GM18498 (cell line): Measurements from ENCODE around the gene CDC14A.
"Not testable (repeated sequence)": the region's sequence is repeated elsewhere in the genome, so short reads cannot be mapped to it uniquely, and the experiment has no call there.

ENCODE experiments used
- ATAC-seq: cut with Tn5 transposase; IDR thresholded peaks from one replicate; pipeline ENCODE4 v1.9.1; 2021; ENCODE audit warnings: mild to moderate bottlenecking, moderate library complexity; ENCODE audit not compliant: unreplicated experiment

The CDC14A gene

DNA sequence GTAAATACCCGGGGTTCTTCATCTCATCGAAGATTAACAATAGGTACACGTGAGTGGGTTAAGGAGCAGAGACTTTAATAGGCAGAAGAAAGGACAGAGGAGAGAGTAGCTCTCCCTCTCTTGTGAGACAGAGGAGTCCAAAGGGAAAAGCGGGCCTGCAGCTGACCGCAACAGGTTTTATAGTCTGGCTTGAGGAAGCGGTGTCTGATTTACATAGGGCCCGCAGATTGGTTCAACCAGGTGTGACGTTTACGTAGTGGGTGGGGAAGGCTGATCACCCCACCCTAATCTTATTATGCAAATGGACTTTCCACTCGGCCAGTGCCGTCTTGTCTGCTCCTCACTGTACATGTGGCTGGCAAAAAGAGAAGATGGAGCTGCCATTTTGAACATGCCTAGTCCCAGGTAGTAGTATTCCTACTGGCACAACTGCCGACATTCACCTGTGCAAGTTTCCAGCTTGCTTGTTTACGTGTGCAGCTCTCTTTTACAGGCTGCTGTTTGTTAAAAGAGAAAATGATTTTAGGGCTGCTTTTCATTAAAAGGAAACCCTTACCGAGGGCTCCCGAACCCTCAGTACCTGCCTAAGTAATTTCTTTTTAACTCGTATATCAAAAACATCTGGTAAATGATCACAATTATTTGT is 10.6 kb downstream of the CDC14A start:
- ATAC-seq = no peak

DNA sequence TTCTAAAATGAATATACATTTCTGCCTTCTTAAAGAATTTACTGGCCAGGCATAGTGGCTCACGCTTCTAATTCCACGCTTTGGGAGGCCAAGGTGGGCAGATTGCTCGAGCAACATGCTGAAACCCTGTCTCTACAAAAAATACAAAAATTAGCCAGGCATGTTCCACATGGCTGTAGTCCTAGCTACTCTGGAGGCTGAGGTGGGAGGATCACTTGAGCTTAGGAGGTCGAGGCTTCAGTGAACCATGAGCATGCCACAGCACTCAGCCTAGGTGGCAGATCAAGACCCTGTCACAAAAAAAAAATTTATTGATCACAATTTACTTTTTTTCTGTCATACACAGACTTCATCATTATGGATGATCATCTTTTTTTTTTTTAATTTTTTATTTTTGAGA is 11.5 kb downstream of the CDC14A start:
- ATAC-seq = no peak

GRCh38 chr1:100364697-100365096 is 12.4 kb downstream of the CDC14A start:
- ATAC-seq = no peak

GRCh38 chr1:100366209-100366525 is 13.9 kb downstream of the CDC14A start:
- ATAC-seq = no peak

DNA sequence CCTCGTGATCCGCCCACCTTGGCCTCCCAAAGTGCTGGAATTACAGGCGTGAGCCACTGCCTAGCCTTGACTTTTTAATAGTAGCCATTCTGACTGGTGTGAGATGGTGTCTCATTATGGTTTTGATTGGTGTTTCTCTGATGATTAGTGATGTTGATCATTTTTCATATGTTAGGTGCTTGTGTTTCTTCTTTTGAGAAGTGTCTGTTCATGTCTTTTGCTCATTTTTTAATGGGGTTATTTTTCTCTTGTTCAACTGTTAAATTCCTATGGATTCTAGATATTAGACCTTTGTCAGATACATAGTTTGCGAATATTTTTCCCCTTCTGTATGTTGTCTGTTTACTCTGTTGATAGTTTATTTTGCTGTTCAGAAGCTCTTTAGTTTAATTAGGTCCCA is 17.0 kb downstream of the CDC14A start:
- ATAC-seq = not testable (repeated sequence)

DNA sequence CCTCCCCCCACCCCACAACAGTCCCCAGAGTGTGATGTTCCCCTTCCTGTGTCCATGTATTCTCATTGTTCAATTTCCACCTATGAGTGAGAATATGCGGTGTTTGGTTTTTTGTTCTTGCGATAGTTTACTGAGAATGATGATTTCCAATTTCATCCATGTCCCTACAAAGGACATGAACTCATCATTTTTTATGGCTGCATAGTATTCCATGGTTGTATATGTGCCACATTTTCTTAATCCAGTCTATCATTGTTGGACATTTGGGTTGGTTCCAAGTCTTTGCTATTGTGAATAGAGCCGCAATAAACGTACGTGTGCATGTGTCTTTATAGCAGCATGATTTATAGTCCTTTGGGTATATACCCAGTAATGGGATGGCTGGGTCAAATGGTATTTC is 21.6 kb downstream of the CDC14A start:
- not testable (repeated sequence) for ATAC-seq

GRCh38 chr1:100376890-100377289 is 24.6 kb downstream of the CDC14A start:
- ATAC-seq = not testable (repeated sequence)

- ATAC-seq = peak; percentile 95
These were observed 25.5 kb downstream of the CDC14A start for GRCh38 chr1:100377590-100378361.

DNA sequence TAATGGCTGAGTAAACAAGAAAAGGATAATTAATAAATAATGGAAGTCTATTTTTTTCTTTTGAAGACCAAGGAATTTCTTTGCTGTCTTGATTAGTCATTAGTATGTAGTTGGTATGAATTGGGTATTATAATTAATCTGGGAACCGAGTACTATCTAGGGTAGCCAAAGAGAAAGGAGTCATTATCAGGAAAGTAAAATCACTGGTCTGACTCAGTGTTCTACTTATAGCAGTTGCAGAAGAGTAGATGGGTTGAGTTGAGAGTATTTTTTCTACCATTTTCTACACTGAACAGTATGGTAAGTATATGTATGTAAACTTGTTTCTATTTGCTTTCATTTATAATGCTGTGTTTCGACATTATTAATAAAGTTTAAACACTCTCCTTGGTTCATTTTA is 26.6 kb downstream of the CDC14A start:
- ATAC-seq = no peak

- ATAC-seq = no peak
These were observed 28.3 kb downstream of the CDC14A start for GRCh38 chr1:100380635-100381034.

GRCh38 chr1:100382657-100383056 is 30.4 kb downstream of the CDC14A start:
- ATAC-seq = no peak

GRCh38 chr1:100383743-100384405 is 31.6 kb downstream of the CDC14A start:
- no peak for ATAC-seq

GRCh38 chr1:100387209-100387608 is 34.9 kb downstream of the CDC14A start:
- no peak for ATAC-seq

DNA sequence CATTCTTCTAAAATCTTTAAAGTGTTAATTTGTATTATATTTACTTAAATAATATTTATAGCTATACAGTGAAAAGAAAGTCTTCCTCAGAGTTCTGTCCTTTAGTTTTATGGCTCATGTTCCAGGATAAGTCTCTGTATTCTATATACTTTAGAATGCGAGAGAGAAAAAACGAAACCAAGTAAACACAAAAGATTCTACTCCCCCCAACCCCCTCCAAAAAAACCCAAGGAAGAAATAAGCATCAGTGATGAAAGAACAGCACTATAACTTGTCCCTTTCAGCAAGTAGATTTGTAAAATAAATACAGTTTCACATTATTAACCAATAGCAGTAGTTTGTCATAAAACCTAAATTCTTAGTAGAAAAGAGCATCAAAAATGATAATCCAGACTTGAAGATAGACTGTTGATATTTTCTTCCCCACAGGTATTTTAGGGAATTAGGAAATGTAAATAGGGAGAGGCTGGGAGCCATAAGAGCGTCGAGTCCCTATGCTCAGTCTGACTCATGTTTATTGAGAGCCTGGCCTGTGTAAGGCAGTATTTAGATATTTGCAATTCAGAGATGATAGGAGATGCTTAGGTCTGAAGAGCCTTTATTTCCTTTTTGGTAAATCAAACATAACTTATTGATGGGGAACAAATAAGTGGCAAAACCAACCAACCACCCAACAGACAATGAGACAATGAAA is 35.5 kb downstream of the CDC14A start:
- ATAC-seq = no peak

GRCh38 chr1:100390531-100390930 is 38.2 kb downstream of the CDC14A start:
- ATAC-seq = no peak

- no peak for ATAC-seq
These were observed 39.4 kb downstream of the CDC14A start for GRCh38 chr1:100391675-100392074.

- no peak for ATAC-seq
These were observed 40.5 kb downstream of the CDC14A start for GRCh38 chr1:100392756-100393155.

GRCh38 chr1:100394285-100394684 is 42.0 kb downstream of the CDC14A start:
- ATAC-seq = no peak

DNA sequence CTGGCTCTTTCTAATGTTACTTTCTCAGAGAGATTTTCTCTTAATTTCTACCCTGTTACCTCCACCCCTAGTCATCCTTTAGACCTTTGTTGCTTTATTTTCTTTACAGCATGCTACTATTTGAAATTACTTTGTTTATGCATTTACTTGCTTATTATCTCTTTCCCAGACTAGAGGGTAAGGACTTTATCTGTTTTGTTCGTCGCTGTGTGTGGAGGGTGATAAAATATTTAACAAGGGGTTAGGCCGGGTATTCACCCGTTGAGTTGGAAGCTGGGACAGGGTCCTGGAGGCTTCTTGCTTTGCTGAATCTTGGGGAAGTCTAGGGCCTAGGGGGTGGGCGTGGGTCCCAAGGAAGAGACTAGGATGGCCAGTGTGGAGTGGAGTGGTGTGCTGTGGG is 43.6 kb downstream of the CDC14A start:
- no peak for ATAC-seq

DNA sequence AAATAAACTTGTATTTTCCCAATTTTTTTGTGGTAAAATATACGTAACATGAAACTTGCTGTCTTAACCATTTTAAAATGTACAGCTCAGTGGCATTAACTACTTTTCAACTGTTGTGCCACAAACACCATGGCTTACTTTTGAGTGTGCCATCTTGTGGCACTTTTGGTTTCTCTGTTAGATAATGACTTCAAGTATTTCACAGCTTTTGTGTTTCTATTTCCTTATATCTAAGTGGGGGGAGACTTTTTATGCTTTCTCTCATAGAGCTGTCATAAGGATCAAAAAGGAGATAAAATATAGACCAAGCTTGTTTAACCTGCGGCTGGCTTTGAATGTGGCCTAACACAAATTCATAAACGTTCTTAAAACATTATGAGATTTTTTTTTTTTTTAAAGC is 44.3 kb downstream of the CDC14A start:
- ATAC-seq = no peak

DNA sequence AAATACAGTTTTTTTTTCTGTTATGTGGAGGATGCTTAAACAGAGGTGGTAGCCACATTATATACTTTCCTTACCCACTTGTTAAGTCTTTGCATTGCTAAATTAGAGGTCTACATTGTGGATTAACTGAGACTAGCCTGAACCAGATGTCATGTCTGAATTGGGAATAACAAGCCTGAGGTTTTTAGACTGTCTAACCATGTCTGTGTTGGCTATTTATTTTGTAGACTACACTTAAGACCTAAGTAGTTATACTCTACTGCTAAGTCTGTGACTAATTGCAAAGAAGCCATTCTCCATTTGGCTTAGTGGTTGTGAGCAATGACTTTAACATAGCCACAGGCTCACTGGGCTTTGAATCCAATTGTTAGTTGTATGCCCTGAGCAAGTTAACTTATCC is 45.4 kb downstream of the CDC14A start:
- ATAC-seq = no peak

DNA sequence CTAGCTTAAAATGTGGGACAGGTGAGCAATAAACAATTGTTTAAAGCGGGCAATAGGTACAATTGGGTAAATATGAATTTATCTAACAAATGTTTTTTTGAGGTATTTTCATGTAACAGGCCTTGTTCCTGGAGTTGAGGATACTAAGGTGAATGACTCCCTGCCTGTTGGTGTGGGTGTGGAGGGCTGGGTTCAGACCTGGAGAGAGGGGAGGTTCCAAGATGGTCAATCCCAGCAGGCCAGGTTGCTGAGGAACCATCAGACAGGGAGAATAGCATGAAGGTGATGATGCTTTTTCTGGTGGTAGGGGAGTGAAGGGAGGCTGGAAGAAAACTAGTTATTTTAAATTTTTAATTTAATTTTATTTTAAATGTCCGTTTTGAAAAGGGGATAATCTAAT is 46.3 kb downstream of the CDC14A start:
- ATAC-seq = no peak
